K562 (cell line): ENCODE data around the gene TMEM218. TPM values are rescaled to one million over a fixed set of nuclear protein-coding genes. Genes with fewer than 3 reads are reported as not detected.

Experiments
- ARID3B ChIP-seq: fragments of 250-450 bp; sonication (Bioruptor Pico); IDR thresholded peaks from 2 replicates; pipeline ENCODE4 v1.4.0; 2020; ENCODE audit warnings: borderline replicate concordance
- ATF3 ChIP-seq, 2 experiments: fragments of 450-650 bp in 1 of 2; sonication (generic) in 1 of 2; formaldehyde crosslinking in 1 of 2; IDR thresholded peaks in 1 of 2; conservative IDR thresholded peaks in 1 of 2; 2 replicates each; pipeline versions ENCODE4 v1.6.1 to v1.8.1; 2016 to 2023; ENCODE audit warnings: mild to moderate bottlenecking in 2 of 2, moderate library complexity in 2 of 2, inconsistent platforms in 1 of 2, missing genetic modification reagents in 1 of 2
- CEBPB ChIP-seq: fragments of 450-650 bp; IDR thresholded peaks from 2 replicates; pipeline ENCODE4 v1.6.1; 2016; ENCODE audit warnings: missing genetic modification characterization, missing compliant biosample characterization
- CHD4 ChIP-seq: fragments of 200-600 bp; sonication (generic); IDR thresholded peaks from 3 replicates; pipeline ENCODE4 v1.6.1; 2012; ENCODE audit warnings: low read depth, mild to moderate bottlenecking, mixed read lengths, low read length, inconsistent platforms; ENCODE audit not compliant: insufficient read depth, insufficient replicate concordance, poor library complexity, severe bottlenecking
- ETV5 ChIP-seq: sonication (generic); formaldehyde crosslinking; IDR thresholded peaks from 2 replicates; pipeline ENCODE4 v1.4.0; 2020; ENCODE audit warnings: low read depth, mild to moderate bottlenecking, missing genetic modification reagents
- HDAC6 ChIP-seq: IDR thresholded peaks from 2 replicates; pipeline ENCODE4 v1.6.1; 2012; ENCODE audit warnings: low read depth, mild to moderate bottlenecking, control low read depth, inconsistent platforms, low read length, moderate library complexity
- RHOXF2B ChIP-seq: fragments of 250-450 bp; sonication (Bioruptor Pico); conservative IDR thresholded peaks from 2 replicates; pipeline ENCODE4 v1.5.1; 2021
- THAP7 ChIP-seq: fragments of 250-450 bp; sonication (Bioruptor Pico); IDR thresholded peaks from 2 replicates; pipeline ENCODE4 v1.5.0; 2021
- ZBTB7A ChIP-seq: IDR thresholded peaks from 2 replicates; pipeline ENCODE4 v1.6.1; 2011; ENCODE audit warnings: low read depth, mild to moderate bottlenecking, low read length, moderate library complexity, borderline replicate concordance; ENCODE audit not compliant: control insufficient read depth
- ZNF224 ChIP-seq: sonication (generic); formaldehyde crosslinking; IDR thresholded peaks from 2 replicates; pipeline ENCODE4 v1.8.0; 2022; ENCODE audit warnings: mild to moderate bottlenecking, missing genetic modification reagents
- ZNF239 ChIP-seq: fragments of 250-450 bp; sonication (Bioruptor Pico); IDR thresholded peaks from 2 replicates; pipeline ENCODE4 v1.4.0; 2020; ENCODE audit warnings: mild to moderate bottlenecking
- ZNF318 ChIP-seq, 2 experiments: fragments of 450-650 bp; IDR thresholded peaks; 2 replicates each; pipeline ENCODE4 v1.6.1; 2016; ENCODE audit warnings: mild to moderate bottlenecking in 2 of 2, borderline replicate concordance in 1 of 2, low read depth in 1 of 2, moderate library complexity in 1 of 2
- ZNF584 ChIP-seq: fragments of 200-800 bp; sonication (Bioruptor generic); IDR thresholded peaks from 2 replicates; pipeline ENCODE4 v1.6.1; 2016; ENCODE audit warnings: low read depth, mild to moderate bottlenecking, missing genetic modification characterization, missing compliant biosample characterization
- ZNF740 ChIP-seq, 3 experiments: fragments of 200-800 bp in 1 of 3; sonication (Bioruptor generic) in 1 of 3; sonication (generic) in 1 of 3; formaldehyde crosslinking in 1 of 3; IDR thresholded peaks; 2 replicates each; pipeline versions ENCODE4 v1.6.1 to v1.8.0; 2016 to 2022; ENCODE audit warnings: mild to moderate bottlenecking in 2 of 3, missing compliant biosample characterization in 2 of 3, missing genetic modification characterization in 2 of 3, missing genetic modification reagents in 1 of 3
- polyA plus RNA-seq, 8 experiments: library from polyadenylated mRNA; depleted of rRNA in 4 of 8; stranded (reverse) in 5 of 8; unstranded in 3 of 8; fragments of >200 nt; fragmentation: Nextera tagmentation in 2 of 8; fragmentation: Illumina TruSeq in 1 of 8; extraction: Ambion mirVana in 2 of 8; extraction: Trizol in 1 of 8; gene quantifications; 2 replicates each; pipeline versions ENCODE4 v1.2.1 to v1.2.3, GENCODE V29; 2011 to 2014; ENCODE audit warnings: inconsistent platforms in 1 of 8, missing spikeins in 1 of 8
- total RNA-seq, 7 experiments: library from RNA; depleted of rRNA in 6 of 7; stranded (reverse); fragments of >200 nt in 6 of 7; fragmentation: Illumina TruSeq in 2 of 7; extraction: Trizol in 2 of 7; gene quantifications; 2 replicates each; pipeline versions ENCODE4 v1.2.1 to v1.2.3, GENCODE V29; 2011 to 2021; ENCODE audit warnings: low replicate concordance in 1 of 7

The TMEM218 gene
- total and polyA plus RNA-seq, 9 of the 15 experiments (the other 6 are each of a cell fraction or from before 2014, with no cell fraction given): 13.4 to 32.2 (median 25.4) TPM

GRCh38 chr11:125075900-125076317, 35.5 kb downstream of the TMEM218 start (continued):
- TF ChIP-seq ARID3B (no peak), ZNF584 (CRISPR knock-in tag) (no peak), THAP7 (CRISPR knock-in tag) (no peak), HDAC6 (no peak), RHOXF2B (CRISPR knock-in tag) (no peak), ETV5 (CRISPR knock-in tag) (no peak), ATF3 (IDR thresholded peaks at IDR 0.05) (no peak; the same call in 1 of the 2 replicates), ATF3 (CRISPR knock-in tag; conservative IDR thresholded peaks at IDR 0.05) (no peak), CHD4 (no peak), ZNF239 (CRISPR knock-in tag) (no peak), ZNF740 (CRISPR knock-in tag; IDR thresholded peaks at IDR 0.05) (no peak), ZNF740 (tag; IDR thresholded peaks at IDR 0.05) (no peak), ZNF224 (CRISPR knock-in tag) (no peak), ZNF318 (IDR thresholded peaks at IDR 0.05; ENCODE audit: borderline replicate concordance in 1 of 2, low read depth in 1 of 2) (no peak), CEBPB (no peak), ZBTB7A (no peak)
